GM21381 (cell line): ENCODE measurements around the gene CDK15.
"Not testable (repeated sequence)": the region's sequence is repeated elsewhere in the genome, so short reads cannot be mapped to it uniquely, and the experiment has no call there.

ENCODE experiments used
- ATAC-seq: cut with Tn5 transposase; IDR thresholded peaks from one replicate; pipeline ENCODE4 v1.9.1; 2021; ENCODE audit warnings: mild to moderate bottlenecking, moderate library complexity; ENCODE audit not compliant: unreplicated experiment

The CDK15 gene

DNA sequence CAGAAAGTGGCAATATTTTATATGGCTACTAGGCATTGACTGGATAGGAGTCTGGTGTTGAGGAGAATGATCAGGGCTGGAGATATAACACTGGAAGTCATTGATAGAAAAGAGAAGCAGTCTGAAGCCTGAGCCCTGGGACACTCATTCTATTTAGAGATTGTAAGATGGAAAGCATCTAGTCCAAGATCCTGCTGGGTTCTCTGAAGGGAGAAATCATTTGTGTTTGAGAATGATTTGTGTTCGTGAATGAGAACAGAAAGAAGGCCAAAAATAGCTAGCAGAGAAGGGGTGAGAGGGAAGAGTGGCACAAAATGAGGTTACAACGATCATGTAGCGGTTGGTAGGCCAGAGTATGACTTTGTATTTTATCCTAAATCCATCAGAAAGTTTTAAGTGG lies 18.0 kb upstream of the CDK15 start:
- ATAC-seq: no peak

DNA sequence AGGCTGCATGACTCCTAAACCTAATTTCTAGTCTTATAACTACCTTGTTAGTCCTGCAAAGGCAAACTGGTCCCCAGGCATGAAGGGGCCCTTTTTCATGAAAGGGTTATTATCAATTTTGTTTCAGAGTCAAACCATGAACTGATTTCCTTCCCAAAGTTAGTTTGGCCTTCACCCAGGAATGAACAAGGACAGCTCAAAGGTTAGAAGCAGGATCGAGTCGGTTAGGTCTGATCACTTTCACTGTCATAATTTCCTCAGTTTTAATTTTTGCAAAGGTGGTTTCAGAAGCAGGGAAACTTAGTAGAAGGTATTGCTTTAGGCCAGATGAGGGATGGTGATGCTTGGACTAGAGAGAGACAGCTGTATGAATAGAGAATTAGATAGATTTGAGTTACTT lies 16.9 kb upstream of the CDK15 start:
- no peak for ATAC-seq

- ATAC-seq: no peak
Measured at GRCh38 chr2:201790291-201790690, 16.0 kb upstream of the CDK15 start.

- ATAC-seq: no peak
Measured at GRCh38 chr2:201790989-201791388, 15.3 kb upstream of the CDK15 start.

GRCh38 chr2:201793631-201794030 lies 12.7 kb upstream of the CDK15 start:
- no peak for ATAC-seq

DNA sequence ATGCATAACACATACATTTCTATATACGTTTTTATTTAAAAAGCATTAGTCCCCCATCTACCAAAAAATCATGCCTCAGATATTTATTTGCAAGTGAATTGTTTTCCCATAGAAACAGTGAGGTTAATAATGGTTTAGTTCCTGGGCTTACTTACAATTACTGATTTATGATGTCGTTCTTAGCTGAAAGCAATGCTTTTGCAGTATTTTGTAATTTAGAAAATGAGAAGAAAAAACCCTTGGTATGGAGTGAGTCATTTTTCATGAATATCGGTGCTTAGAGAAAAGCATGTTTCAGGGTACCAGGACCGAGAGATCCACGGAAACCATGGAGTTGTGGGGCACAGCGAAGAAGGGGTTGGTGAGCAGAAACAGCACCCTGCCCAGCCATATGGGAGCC lies 12.0 kb upstream of the CDK15 start:
- no peak for ATAC-seq

GRCh38 chr2:201795607-201796477 lies 10.5 kb upstream of the CDK15 start:
- no peak for ATAC-seq

DNA sequence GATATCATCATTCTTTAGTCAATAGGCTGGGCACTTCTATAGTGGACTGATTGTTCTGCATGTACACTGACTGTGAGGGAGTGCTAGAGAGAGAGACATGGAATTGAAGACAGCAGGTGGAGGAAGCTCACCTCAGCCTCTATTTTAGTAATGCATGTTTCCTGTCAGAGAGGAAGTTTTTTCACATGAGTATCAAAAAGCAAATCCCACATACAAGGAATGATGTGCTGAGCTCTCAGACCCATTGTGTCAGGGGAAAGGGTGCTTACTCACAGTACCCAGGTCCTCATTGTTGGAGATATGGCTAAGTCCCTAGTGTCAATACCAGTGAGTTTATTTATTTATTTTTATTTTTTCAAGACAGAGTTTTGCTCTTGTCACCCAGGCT lies 9.9 kb upstream of the CDK15 start:
- ATAC-seq: no peak

DNA sequence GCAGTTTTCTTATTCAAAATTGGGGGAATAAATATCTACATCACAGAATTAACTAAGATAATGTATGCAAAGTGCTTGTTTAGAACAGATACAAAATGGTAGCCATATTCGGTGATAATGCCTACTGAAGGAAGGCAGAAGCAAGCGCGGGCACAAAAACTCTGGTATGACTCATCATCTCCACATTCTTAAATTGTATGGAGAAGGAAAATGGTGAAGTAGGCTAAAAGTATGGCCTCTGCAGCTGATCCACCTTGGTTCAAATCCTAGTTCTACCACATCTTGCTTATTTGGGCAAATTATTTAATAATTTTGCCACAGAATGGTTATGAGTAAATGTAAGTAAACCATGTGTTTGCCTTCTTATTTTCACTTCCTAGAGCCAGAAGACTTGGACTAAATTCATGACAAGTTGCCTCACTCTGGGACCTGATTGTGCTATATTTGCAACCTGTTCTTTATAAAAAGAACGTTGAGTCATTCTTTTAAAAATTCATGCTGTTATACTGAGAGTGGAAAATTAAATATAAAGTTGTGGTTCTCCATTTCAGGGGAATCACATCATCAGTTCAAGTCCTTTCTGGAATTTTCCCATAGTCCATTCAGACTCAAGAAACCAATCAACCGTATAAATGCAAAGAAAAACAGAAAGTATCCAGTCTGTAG lies 9.0 kb upstream of the CDK15 start:
- no peak for ATAC-seq

- ATAC-seq: no peak
Measured at GRCh38 chr2:201798252-201798913, 8.0 kb upstream of the CDK15 start.

DNA sequence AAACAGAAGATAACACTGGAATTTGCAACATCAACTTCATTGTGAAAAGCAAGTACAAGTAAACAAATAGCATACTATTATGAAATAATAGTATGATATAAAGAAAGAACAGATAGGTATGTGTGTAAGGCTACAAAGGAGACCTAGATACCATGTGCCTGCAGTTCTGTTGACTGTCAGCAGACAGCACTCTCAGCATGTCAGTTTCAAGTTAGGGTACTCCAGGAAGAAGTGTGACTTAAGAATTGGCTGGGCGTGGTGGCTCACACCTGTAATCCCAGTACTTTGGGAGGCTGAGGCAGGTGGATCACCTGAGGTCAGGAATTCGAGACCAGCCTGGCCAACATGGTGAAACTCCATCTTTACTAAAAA lies 7.4 kb upstream of the CDK15 start:
- not testable (repeated sequence) for ATAC-seq

DNA sequence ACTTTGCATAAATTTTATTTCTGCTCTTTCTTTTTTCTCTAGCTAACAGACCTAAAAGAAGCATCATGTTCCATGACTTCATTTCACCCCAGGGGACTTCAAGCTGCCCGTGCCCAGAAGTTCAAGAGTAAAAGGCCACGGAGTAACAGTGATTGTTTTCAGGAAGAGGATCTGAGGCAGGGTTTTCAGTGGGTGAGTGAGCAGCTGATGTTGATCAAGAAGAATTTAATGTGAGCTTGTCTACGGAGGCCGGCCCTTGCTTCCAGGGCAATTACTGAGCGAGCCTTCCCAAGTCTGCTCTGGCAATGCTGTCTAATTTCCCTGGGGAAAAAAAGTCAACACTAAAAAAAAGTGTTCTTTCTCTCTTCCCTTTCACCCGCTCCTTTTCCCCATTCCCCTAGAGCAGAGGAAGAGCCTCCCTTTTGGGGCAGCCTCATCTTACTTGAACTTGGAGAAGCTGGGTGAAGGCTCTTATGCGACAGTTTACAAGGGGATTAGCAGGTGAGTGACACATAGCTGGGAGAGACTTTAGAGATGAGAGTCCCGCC lies 1.2 kb downstream of the CDK15 start:
- ATAC-seq: no peak

- ATAC-seq: no peak
Measured at GRCh38 chr2:201808027-201808426, 1.7 kb downstream of the CDK15 start.

GRCh38 chr2:201809633-201810032 lies 3.3 kb downstream of the CDK15 start:
- ATAC-seq: no peak

DNA sequence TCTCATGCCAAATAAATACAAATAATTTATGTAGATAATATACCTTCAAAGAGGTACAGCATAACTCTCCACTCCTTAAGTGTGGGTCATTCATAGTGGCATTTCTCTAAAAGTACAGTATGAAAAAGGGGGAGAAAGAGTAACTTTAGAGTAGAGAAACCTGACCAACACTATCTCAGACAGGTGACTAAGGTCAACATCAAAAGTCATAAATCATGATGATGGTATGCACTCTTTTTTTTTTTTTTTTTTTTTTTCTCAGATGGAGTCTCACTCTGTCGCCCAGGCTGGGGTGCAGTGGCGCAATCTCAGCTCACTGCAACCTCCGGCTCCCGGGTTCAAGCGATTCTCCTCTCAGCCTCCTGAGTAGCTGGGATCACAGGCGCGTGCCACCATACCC lies 4.3 kb downstream of the CDK15 start:
- ATAC-seq: not testable (repeated sequence)

DNA sequence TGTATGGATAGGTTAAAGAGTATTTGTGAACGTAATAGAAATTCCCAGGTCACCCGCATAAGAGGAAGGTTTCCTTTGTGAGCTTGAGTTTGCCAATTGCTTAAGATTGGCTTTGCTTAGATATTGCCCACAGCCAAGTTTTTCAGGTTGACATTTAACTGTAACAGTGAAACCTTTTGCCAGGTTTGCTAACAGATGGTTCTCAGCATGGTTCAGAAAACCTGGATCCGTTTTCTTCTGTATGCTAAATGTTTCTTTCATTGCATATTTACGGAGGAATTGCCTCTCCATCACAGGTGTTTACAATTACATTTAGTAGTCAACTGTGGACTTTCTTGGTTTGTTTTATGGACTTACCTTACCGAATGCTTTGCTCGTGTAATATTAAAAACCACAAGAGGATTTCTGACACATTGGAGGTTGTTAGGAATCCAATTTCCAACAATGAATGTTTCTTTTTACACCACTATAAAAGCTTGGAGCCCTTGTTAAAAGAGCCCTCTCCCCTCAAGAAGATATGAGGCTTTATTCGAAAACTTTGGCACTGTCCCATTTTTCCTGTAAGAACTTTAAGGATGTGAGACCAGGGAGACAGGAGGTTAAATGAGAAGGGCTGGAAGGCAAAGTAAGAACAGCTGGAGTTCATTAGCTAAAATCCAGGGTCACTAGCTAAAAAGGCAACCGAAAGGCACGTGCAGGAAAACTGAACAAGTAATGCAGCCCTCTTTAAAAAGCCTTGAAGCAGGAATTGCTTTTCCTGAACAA lies 7.8 kb downstream of the CDK15 start:
- no peak for ATAC-seq

- ATAC-seq: no peak
Measured at GRCh38 chr2:201816657-201817575, 10.6 kb downstream of the CDK15 start.

DNA sequence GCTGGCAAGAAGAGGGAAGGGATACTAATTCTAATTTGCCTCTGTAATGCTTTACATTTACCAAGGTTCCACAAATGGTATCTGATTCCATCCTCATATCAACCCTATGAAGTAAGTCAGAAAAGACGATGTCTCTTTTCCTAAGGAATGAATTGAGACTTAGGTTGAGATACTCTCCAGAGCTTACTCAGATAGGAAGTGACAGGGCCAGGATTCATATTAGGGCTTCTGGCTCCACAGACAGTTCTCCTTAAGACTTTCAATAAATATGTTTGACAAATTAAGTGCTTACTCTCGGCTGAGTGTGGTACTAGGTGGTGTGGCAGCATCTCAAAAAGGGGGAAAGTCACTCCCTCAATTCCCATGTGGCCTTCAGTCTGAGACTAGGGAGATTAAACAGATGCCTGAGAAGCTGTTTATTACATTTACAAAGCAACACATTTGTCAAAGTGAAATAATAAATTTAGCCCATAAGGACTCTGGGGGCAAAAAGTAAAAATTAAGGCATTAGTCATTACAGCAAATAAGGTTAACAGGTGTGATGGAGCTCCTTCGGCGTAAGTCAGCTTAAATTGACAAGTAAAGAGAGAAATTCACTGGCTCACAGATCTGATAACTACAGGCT lies 14.2 kb downstream of the CDK15 start:
- no peak for ATAC-seq

GRCh38 chr2:201821080-201821479 lies 14.7 kb downstream of the CDK15 start:
- no peak for ATAC-seq
